ENCODE results near the gene PILRA. TPM values are rescaled to one million over a fixed set of nuclear protein-coding genes. Genes with fewer than 3 reads are reported as not detected.

Gene PILRA
- total and polyA plus RNA-seq, 2 of the 8 experiments (the other 6 are each of a cell fraction or from before 2014, with no cell fraction given): 7.6 to 10.6 TPM

GRCh38 chr7:100437150-100438100, 64.1 kb downstream of the PILRA start:
- Histone ChIP-seq H3K9ac (replicated peaks in 1 of 4; ENCODE audit: extremely low read depth in 1 of 4, low read depth in 3 of 4, low read length in 3 of 4) (no peak overlapping the region), H3K4me2 (ENCODE audit: insufficient read depth in 1 of 2, low read depth in 2 of 2, low read length in 2 of 2) (peak overlapping the region in 1 of 2 experiments; percentile 97; a peak in 2 of 4 replicates), H3K9me3 (ENCODE audit: insufficient read depth in 2 of 2, low read depth in 1 of 2, low read length in 1 of 2) (no peaks in the 10 kb centered on the region), H3K23me2 (ENCODE audit: low read depth, low read length) (no peaks in the 10 kb centered on the region; the same call in 1 of the 2 replicates), H3K27me3 (replicated peaks in 1 of 4; ENCODE audit: control insufficient read depth in 3 of 4, extremely low read depth in 1 of 4, insufficient read depth in 3 of 4, low read length in 3 of 4) (no peaks in the 10 kb centered on the region), H2BK15ac (ENCODE audit: low read length) (no peak overlapping the region), H2BK120ac (replicated peaks; ENCODE audit: low read depth, low read length) (no peak overlapping the region), H2BK20ac (ENCODE audit: low read length) (no peak overlapping the region), H3K14ac (ENCODE audit: insufficient read length) (no peak overlapping the region), H4K8ac (ENCODE audit: extremely low read depth, insufficient read depth, low read length) (peak overlapping the region; percentile 82), H3K56ac (replicated peaks; ENCODE audit: insufficient read length, low read depth, low read length) (no peak overlapping the region), H3K23ac (ENCODE audit: insufficient read length) (no peak overlapping the region), H3K36me3 (ENCODE audit: control insufficient read depth in 2 of 4, insufficient read depth in 4 of 4, low read length in 3 of 4) (peaks cover 2 to 27% (median 18%) of the 10 kb centered on the region in 4 experiments; a peak in 6 of 8 replicates), H4K20me1 (replicated peaks in 1 of 2; ENCODE audit: control insufficient read depth in 1 of 2, insufficient read depth in 2 of 2, low read length in 2 of 2) (peaks cover 4 to 6% of the 10 kb centered on the region in 2 experiments), H4K91ac (replicated peaks; ENCODE audit: insufficient read length, low read length) (peak overlapping the region; percentile 48), H4K5ac (ENCODE audit: insufficient read length, low read depth, low read length) (peak overlapping the region; percentile 51), H3K18ac (ENCODE audit: extremely low read depth, low read length) (no peak overlapping the region), H2BK12ac (ENCODE audit: low read depth, low read length) (0 out of 2 replicates have a peak overlapping the region, but pooled peaks have one; percentile 33), H3K4ac (replicated peaks; ENCODE audit: insufficient read length, low read depth, low read length) (peak overlapping the region; percentile 88), H2AK5ac (ENCODE audit: low read depth, low read length) (peak overlapping the region; percentile 15; the same call in 1 of the 2 replicates), H3K27ac (ENCODE audit: low read depth, low read length) (no peak overlapping the region), H2AFZ (ENCODE audit: low read length) (no peak overlapping the region), H3K4me3 (ENCODE audit: extremely low read depth in 1 of 4, insufficient read depth in 2 of 4, low read depth in 3 of 4, low read length in 4 of 4) (peak overlapping the region in 1 of 4 experiments; percentile 86; a peak in 1 of 8 replicates), H2BK5ac (ENCODE audit: low read depth, low read length) (no peak overlapping the region), H3K79me2 (ENCODE audit: control insufficient read depth in 1 of 2, insufficient read depth in 2 of 2, low read length in 2 of 2) (peaks cover 0 to 28% of the 10 kb centered on the region in 2 experiments; a peak in 2 of 4 replicates), H3K79me1 (ENCODE audit: low read depth, low read length) (no peaks in the 10 kb centered on the region; the same call in none of the 2 replicates), H3K4me1 (replicated peaks in 1 of 4; ENCODE audit: control insufficient read depth in 3 of 4, insufficient read depth in 4 of 4, low read length in 3 of 4) (peaks cover 0 to 5% (median 2%) of the 10 kb centered on the region in 4 experiments; a peak in 4 of 7 replicates)
- TF ChIP-seq MAFK (IDR thresholded peaks at IDR 0.05; ENCODE audit: low read depth, low read length) (no peak), CHD2 (IDR thresholded peaks at IDR 0.05; ENCODE audit: low read length) (no peak), TCF12 (IDR thresholded peaks at IDR 0.05; ENCODE audit: low read depth, low read length) (no peak), RFX5 (IDR thresholded peaks at IDR 0.05; ENCODE audit: borderline replicate concordance, low read depth, low read length) (no peak), SRF (IDR thresholded peaks at IDR 0.05; ENCODE audit: low read depth, low read length) (no peak), TBP (IDR thresholded peaks at IDR 0.05; ENCODE audit: low read depth, low read length) (no peak), JUN (IDR thresholded peaks at IDR 0.05; ENCODE audit: low read depth, low read length) (no peak), NRF1 (IDR thresholded peaks at IDR 0.05; ENCODE audit: low read depth, low read length) (no peak), MAX (IDR thresholded peaks at IDR 0.05) (no peak)
- TF ChIP-seq, protein P1, sequence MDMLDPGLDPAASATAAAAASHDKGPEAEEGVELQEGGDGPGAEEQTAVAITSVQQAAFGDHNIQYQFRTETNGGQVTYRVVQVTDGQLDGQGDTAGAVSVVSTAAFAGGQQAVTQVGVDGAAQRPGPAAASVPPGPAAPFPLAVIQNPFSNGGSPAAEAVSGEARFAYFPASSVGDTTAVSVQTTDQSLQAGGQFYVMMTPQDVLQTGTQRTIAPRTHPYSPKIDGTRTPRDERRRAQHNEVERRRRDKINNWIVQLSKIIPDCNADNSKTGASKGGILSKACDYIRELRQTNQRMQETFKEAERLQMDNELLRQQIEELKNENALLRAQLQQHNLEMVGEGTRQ (IDR thresholded peaks at IDR 0.05; ENCODE audit: low read length): no peak
- WGBS, 2 experiments (ENCODE audit: extremely low coverage in 1 of 2, insufficient coverage in 1 of 2, insufficient read length in 1 of 2, insufficient replicate concordance in 2 of 2, low coverage in 1 of 2, low lambda C conversion rate in 2 of 2, missing lambda C conversion rate in 1 of 2): 93% methylated on average over 27 of the region's 28 CpGs; no CpG with 5 or more reads in 1 of the 2 experiments
- FAIRE-seq (no peak), DNase-seq (ENCODE audit: low read depth in 1 of 2, low spot score in 2 of 2) (no peak)
- CTCF ChIA-PET (ENCODE audit: partially characterized antibody): interaction anchor here (1.1 to 1.8 kb wide), 7 partner anchors 8 to 126 kb away, joined by 3 to 7 read pairs (median 4); partner anchors contain the start of gene MEPCE
- POLR2A ChIA-PET (ENCODE audit: partially characterized antibody): interaction anchor here (0.8 to 5.2 kb wide), 13 partner anchors 8 to 149 kb away, joined by 3 to 55 read pairs (median 4); partner anchors contain the start of genes FBXO24, LRCH4, MEPCE and ZCWPW1
